ENCODE results near the gene COG3. TPM values are rescaled to one million over a fixed set of nuclear protein-coding genes. Genes with fewer than 3 reads are reported as not detected.
A peak's percentile ranks its signal among the peaks of the same experiment; 100 is the strongest.

The COG3 gene
- polyA plus RNA-seq, 10 donors: 16.5 to 25.6 (median 20.5) TPM

DNA sequence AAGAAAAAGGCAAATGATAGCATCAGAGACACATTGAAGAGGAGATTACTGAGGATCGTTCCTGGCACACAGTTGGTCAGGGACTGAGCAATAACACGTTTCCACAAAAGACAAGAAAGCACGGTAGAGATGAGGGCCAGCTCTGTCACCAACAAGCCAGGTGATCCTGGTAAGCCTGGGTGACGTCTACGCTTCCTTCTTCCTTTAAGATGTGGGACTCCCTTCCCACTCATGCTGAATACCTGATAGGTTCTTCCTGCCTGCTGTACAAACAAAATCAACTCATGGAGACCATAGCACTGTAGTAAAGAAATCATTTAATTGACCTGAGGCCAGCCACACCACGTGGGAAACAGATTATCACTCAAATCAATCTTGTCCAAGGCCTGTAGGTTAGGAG, 19.7 kb upstream of the COG3 start:
- DNase-seq: no peak

DNA sequence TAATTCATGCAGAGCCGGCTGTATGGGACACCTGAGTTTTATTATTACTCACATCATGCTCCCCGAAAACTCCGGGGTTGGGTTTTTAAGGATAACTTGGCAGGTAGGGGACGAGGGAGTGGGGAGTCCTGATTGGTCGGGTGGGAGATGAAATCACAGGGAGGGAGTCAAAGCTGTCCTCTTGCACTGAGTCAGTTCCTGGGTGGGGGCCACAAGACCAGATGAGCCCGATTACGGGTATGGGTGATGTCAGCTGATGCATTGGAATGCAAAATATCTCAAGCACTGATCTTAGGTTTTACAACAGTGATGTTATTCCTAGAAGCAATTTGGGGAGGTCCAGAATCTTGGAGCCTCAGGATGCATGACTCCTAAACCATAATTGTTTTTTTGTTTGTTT, 18.6 kb upstream of the COG3 start:
- no peak for DNase-seq

DNA sequence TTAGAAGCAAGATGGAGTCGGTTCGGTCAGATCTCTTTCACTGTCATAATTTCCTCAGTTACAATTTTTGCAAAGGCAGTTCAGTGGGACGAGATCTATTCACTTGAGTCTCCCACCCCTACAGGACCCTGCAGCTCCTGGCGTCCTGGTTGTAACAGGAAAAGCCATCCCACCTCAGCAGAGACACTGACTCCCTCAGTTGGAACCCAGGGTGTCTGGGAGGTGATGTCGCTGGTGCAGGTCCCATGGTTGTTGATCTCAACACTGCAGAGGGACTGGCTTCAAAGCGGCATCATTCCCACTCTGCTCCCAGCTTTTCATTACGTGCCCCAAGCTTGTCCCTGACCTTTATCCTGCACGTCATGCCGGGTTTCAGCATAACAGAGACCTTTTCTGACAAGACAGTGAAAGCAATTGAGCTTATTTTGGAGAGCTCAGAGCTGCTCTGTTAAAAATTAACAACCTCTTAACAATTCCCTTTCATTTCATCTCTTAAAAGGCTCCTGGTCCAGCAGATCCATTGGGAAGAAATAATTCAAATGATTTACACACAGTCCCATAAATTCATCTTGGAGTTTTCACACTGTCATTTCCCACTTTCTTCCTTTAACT, 17.6 kb upstream of the COG3 start:
- no peak for DNase-seq

DNA sequence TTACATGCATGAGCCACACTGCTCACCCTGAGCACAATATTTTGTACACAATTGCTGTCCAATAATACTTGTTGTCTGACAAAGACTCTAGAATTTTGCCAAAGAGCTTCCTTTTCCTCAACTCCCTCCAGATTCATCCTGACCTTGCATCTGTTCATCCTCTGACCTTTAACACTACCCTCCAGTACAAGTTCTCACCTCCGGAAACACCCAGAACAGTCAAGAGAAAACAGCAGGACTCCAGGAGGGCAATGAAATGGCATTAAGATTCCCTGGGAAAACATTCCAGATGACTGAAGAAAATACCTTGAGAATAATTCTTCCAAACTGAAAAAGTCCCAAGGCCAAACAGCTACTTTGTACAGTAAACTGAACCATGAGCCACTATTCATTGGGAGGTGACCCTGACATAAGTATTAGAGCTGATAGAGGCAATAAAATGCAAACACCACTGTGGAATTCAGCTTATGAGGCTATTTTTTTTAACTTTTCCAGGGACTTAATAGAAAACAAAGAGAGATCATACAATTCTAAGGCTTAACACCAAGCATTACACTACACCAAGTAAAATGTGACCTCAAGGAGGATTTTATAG, 15.7 kb upstream of the COG3 start:
- no peak for DNase-seq

DNA sequence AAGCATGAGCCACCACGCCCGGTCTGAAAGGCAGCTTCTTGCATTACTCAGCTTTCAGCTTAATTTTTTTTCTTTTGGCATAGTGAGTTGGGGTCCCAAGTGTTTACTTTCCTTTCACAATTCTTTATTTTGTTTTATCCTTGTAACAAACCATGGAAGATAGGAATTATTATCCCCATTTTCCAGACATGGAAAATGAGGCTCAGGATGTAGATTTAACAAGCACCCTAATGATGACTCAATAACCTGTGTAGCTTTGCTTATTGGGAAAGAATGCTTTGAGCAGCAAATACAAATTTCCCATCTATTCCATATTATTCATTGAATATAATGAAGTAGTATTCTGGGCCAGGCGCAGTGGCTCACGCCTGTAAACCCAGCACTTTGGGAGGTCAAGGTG, 13.5 kb upstream of the COG3 start:
- no peak for DNase-seq

DNA sequence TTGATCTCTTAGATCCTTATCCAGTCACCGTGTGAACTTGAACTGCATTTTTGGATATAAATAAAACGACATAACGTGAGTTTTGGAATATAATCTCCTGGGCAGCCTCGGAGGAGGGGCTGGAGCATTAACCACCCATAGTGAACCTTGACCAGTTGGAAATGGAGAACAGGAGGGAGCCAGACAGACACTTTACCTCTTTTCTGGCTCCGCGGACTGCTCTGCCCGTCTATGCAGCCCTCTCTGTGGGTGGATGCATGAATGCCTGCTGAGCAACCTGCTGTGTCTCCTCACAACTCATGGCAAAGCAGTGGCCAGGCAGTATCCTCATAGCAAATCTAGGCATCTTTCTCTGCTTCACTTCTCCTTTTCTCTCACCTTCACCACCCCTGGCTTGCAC, 10.5 kb upstream of the COG3 start:
- DNase-seq: no peak

DNA sequence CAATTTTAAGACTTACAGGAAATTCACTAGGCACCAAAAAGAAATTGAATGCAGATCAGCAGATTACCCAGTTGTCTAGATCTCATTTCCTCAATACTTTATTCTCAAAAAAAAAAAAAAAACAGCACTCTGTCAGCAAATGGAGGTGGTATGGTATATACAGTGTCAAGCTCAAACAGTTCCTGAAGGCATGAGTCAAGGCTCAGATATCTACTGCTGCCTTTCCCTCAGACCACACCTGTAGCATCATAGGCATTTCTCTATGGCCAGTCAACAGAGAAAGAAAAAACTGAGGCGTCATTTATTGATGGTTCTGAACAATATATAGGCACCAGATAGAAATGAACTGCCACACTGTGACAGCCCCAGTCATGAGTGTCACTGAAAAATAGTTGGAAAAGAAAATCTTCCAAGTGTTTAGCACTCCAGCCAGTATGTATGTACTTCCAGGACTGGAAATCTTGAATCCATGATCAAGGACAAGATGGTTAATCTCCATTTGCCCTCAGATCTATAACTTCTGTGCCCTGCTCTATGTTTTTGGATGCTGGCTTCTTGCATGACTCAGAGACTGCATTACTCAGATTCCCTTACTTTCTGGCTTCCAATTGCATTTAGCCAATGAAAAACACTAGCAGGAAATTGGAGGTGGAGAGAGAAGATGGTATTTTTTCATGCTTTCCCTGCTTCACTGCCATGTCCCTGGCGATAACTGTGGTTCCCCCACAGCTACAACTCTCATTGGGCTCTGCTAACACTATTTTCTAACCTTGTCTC, 8.4 kb upstream of the COG3 start:
- no peak for DNase-seq

DNA sequence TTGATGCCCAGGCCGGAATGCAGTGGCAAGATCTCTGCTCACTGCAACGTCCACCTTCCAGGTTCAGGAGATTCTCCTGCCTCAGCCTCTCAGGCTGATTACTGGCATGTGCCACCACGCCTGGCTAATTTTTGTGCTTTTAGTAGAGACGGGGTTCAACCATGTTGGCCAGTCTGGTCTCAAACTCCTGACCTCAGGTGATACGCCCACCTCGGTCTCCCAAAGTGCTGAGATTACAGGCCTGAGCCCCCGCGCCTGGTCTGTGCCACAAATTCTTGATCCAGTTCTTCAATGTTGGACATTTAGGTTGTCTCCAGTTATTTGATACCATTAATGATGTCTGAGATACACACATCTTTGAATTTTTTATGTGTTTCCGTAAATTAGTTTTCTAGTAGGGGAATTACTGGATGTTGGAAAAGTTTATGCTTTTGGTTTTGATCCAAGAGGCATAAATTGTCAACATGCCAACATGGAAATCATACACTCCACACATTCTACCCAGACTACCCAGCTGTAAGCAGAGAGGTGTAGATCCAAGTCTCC, 525 bp upstream of the COG3 start:
- no peak for DNase-seq

DNA sequence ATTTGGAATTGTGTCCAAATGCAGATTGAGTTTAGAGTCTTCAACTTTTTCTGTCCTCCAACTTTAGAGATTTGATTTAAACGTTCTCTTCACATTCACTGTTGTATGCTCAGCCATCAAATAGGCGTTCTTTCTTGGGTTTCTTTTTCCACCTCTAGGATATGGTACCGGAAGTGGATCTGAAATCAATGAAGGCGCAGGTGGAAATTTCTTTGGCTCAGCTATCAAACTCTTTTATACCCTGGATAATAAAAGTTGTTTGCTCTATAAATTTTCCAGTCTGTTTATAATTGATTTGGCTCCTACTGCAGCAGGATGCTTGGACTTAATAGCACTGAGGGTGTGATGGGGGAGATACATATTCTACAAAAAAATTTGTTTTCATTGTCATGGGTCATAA, 1.6 kb downstream of the COG3 start:
- no peak for DNase-seq

DNA sequence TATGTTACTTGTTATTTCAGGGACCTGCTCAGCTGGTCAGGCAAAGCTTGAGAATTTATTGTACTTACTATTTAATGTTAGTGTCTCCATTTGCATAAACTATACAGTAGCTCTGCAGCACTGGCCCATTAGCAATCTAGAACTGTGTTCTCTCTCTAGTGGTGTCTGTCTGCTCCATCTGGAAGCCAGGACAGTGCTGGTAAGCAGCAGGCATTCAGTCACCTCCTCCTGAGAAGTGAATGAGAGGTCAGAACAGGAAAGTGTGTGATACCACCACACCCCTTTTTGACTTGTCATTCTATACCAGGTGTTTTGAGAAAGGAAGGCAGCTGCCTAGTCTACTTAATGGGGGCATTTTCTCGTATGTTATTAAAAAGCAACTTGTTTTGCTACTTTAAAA, 3.9 kb downstream of the COG3 start:
- DNase-seq: no peak

DNA sequence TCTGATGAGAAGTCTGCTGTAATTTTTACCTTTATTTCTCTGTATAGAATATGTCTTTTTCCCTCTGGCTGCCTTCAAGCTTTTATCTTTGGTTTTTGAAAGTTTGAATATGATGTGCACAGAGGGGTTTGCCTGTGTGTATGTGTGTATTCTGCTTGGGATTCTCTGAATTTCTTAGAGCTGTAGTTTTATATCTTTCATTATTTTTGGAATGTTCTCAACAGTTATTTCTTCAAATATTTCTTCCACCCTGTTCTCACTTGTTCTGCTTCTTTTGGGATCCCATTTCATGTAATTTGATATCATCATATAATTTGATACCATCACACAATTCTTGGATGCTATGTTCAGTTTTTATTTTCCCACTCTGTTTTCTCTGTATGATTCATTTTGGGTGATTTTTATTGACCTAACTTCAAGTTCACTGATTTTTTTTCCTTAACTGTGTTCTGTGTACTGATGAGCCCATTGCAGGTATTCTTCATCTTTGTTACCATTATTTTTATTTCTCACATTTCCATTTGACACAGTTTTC, 7.5 kb downstream of the COG3 start:
- DNase-seq: no peak

DNA sequence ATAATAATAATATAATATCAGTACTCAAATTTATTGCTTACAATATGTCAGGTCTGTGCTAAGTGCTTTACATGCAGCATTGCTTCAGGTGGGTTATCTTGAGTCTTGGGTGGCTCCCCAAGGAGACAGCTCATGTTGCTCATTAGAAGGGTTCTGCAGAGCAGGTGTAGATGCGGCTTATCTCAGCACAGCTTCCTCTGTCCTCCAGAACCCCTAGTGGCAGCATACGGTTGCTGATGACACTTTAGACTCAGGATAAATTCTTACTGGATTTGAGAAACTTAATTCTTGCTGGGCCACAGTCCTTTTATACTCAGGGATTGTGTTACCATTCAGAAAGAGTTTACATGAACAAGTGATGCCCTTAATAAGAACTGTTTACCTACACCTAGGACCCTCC, 8.9 kb downstream of the COG3 start:
- DNase-seq: no peak

DNA sequence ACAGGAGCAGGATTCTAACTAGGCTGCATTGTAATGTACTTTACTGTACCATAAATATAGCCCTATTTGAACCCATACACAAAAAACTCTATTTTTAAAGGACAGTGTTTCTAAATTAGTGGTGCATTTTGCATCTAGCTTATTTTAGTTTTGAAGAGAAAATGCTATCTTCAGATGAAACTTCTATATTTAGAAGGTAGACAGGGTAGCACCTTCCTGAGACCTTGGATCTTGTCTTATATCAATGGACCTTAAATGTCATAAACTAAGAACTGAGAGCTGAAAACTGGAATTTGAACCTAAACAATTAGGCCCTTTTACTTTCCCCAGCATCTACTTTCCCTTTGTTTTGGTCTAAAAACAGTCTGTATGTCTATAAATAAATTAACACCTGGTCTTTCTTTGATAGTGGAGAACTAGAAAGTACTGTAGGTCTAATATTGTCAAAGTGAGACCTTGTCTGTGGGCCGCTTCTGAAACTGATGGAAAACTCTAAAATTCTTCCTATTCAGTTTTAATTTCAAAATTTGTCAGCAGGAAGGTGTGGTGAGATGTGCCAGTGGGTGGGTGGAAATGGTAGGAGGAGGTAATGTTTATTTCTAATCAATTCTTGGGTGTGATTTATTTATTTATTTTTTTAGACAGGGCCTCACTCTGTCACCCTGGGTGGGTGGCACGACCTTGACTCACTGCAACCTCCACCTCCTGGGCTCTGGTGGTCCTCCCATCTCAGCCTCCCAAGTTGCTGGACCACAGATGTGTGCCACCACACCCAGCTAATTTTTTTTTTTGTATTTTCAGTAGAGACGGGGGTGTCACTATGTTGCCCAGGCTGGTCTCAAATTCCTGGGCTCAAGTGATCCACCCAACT, 10.1 kb downstream of the COG3 start:
- DNase-seq: no peak

DNA sequence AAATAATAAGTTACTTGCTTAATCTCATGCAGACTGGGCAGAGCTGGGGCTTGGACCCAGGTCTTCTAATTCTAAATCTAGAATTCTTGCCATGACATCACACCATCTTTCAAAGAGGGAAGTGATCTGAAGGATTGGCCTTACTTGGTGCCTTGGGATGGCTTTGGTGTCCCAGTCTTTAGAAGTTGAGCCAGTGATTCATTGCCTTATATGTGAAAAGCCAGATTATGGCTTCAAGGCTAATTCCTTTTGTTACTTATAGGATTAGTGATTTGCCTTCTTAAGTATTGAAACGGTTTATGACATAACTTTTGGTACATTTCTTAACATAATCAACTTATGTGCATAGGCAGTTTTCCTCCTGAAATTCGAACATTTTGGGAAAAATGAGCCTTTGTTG, 14.9 kb downstream of the COG3 start:
- DNase-seq: no peak

DNA sequence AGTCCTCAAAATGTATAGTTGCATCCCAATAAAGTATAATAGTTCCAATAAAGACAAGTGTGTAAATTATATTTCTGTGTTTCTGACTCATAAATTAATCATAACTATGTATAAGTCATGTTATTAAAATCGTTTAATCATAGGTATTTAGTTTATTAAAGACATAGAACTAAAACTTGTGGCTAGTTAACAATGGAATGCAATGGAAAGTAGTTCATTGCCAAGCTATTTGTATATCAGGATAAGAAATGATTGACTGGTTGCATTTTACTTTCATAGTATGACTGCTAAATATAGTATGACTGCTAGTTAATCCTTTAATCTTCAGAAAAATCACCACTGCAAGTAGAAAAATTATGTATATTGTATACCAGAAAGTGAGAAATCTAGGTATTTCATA, 16.9 kb downstream of the COG3 start:
- DNase-seq: no peak

DNA sequence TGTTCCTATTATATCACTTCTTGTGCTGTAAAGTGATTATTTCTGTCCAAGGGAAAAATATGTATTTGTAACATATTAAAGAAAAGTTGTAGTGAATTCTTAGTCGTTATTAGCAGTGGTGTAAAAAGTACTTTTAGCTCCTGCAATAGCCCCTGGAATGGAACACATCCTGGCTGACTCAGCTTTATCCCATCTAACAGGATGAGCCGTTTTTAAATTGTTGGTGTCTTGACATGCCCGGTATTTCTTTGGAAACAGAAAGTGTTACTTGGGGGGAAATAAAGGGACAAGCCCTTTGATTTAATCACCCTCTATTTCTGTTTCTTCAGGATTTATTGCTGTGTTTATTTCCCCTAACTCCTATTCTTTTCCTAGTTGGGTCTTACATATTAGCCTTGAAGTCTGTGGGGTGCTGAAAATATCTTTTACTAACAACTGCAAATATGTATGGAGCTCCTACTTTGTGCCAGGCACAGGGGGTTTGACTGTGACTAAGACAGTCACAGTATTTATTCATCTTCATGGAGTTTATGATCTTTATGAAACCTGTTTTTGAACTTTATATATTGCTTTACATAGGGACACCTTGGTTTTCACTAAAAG, 17.9 kb downstream of the COG3 start:
- no peak for DNase-seq

DNA sequence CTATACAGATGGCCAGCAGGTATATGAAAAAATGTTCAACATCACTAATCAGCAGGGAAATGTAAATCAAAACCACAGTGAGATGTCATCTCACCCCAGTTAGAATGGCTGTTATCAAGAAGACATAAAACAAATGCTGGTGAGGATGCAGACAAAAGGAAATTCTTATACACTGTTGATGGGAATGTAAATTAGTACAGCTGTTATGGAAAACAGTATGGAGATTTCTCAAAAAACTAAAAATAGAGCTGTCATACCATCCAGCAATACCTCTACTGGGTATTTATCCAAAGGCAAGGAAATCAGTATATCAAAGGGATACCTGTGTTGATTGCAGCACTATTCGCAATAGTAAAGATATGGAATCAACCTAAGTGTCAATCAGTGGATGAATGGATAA, 22.9 kb downstream of the COG3 start:
- DNase-seq: no peak

DNA sequence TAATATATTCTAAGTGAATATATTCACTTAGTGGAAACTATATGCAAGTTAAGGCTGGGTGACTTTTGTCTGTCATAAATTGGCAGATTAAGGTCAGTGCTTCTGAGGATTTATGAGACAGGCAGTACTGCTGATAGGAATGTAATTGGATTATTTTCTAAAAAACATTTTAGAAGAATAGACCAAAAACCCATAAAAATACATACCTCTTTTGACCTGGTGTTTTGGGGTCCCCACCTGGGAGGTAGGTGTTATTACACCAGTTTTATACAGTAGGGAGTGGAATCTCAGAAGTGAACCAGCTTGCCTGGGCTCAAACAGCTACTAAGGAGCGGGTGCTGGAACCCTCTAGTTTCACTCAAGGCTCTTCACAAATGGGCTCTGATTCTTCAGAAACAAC, 25.3 kb downstream of the COG3 start:
- DNase-seq: no peak

DNA sequence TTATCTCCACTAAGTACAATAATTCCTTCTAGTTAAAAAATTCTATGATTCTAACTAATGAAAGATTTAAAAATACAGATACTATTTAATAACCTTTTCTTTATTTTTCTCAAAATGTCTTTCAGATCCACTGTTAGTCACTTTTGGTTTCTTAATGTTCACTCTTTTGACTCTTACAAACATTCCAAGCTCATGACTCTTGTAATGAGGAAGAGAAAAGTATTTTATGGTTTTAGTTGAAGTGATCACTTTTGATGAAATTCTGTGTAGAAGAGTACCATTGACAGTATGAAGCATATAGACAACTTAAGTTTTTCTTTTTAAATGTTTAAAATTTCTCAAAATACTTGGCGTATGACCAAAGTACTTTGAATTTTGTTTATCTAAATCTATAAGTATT, 27.8 kb downstream of the COG3 start:
- DNase-seq: peak in 1 of 3 donors; percentile 14

DNA sequence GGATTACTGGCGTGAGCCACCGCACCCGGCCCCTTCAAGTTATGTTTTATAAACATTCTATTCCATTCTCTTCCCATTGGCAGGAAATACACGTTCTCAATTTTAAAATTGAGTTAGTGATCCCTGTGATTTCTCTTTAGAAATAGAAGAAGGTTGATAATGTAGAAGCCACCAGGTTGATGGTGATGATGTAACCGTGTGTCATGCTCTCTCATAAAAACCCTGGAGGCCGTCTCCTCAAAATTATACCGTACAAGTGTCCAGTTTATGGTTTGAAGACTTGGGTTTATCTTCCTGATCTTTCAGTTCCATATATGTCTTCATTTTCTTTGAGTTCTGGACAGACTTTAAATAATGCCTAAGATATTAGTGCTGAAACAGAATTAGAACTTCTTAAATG, 32.2 kb downstream of the COG3 start:
- no peak for DNase-seq

DNA sequence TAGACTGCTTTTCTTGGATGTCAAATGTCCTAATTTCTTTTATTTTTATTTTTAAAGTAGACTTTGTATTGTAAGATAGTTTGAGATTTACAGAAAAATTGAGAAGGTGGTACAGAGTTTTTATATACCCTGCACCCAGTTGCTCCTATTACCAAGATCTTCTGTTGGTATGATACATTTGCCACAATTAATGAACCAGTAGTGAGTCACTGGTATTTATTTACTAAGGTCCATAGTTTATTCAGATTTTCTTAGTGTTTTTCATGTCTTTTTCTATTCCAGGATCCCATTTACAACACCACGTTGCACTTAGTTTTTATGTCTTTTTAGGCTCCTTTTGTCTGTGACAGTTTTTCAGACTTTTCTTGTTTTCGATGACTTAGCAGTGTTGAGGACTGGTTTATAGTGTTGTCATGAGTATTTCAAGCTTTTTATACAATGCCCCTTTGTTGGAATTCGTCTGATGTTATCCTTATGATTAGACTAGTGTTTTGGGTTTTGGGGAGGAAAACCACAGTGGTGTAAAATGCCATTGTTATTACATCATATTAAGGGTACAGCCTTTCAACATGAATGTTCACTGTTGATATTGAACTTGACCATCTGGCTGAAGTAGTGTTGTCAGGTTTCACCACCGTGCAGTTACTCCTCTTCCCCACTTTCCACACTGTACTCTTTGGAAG, 35.9 kb downstream of the COG3 start:
- peak in 1 of 3 donors; percentile 60 for DNase-seq
